ENCODE results near the gene TMEM115.
A peak's percentile ranks its signal among the peaks of the same experiment; 100 is the strongest.

Gene TMEM115

DNA sequence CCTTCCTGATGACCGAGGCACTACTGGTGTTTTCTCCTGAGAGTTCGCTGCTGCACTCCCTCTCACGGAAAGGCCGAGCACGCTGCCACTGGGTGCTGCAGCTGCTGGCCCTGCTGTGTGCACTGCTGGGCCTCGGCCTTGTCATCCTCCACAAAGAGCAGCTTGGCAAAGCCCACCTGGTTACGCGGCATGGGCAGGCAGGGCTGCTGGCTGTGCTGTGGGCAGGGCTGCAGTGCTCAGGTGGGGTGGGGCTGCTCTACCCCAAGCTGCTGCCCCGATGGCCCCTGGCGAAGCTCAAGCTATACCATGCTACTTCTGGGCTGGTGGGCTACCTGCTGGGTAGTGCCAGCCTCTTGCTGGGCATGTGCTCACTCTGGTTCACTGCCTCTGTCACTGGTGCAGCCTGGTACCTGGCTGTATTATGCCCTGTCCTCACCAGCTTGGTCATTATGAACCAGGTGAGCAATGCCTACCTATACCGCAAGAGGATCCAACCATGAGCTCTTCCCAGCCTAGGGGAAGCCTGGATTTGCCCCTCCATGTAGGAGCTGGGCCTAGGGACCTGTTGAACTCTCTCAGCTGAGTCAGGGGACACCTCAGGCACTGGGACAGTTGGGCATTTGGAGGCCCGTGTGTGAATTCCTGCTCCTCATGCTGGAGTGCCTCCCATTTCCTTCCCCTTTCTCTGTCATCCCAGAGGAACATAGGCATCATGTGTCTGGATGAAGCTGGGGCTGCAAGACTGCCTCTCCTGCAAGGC, 5.9 kb downstream of the TMEM115 start:
- DNase-seq (ENCODE audit: low read depth, low spot score): no peak

- no peak for DNase-seq (ENCODE audit: low read depth, low spot score)
Observed at GRCh38 chr3:50352781-50353180, 6.5 kb downstream of the TMEM115 start.

DNA sequence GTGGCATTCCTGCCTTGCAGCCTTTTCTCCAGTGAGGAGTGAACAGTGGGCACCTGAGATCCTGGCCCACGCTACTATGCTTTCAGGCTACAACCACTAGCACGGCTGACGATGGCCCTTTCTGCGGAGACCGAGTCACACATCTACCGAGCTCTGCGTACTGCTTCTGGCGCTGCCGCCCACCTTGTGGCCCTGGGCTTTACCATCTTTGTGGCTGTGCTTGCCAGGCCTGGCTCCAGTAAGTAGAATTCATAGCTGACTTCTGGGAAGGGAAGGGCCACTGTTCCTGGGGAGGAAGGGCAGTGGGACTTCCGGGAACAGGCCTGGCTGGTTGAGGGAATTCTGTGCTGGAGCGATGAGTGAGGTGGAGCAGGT, 8.0 kb downstream of the TMEM115 start:
- DNase-seq (ENCODE audit: low read depth, low spot score): no peak

- peak; percentile 100 for DNase-seq (ENCODE audit: low read depth, low spot score)
Observed at GRCh38 chr3:50350527-50351322, 8.6 kb downstream of the TMEM115 start, which contains the start of the genes CYB561D2 and NPRL2. CYB561D2 (plus strand) TSS chr3:50350862; CDS start chr3:50351434, 572 bp downstream. NPRL2 (minus strand) TSS chr3:50350775; CDS start chr3:50350652, 123 bp downstream.

- DNase-seq (ENCODE audit: low read depth, low spot score): no peak
Observed at GRCh38 chr3:50350213-50350526, 9.2 kb downstream of the TMEM115 start.

- DNase-seq (ENCODE audit: low read depth, low spot score): peak; percentile 57
Observed at GRCh38 chr3:50347187-50347813, 12.0 kb downstream of the TMEM115 start.

DNA sequence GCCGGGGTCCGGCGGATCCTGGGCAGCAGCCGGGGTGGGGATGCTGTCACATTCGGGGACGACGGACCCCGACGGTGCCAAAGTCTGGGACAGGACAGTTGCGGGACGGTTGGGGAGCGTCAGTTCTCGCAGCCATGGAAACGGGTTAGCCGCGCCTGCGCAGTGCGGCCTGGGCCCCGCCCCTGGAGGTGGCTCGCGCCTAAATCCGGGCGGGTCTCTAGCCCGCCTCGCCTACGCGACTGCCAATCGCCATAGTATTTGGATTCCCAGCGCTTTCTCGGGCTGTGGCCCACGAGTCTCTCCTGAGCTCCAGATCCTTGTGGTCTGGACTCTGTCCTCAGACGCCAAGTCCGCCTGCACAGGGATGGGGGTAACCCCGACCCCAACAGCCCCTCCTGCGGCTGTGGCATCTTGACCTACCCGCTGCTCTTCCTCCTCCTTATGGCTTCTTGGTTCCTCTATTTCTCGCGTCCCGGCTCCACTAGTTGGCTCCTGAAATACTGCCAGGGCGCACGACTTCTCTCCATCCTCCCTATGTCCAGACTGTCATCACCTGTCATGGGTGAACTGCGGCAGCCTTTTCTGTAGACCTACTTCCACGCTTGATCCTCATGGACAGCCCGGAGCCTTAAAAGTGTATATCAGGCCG, 13.6 kb downstream of the TMEM115 start, which contains the start of gene ZMYND10:
Gene ZMYND10 (minus strand): TSS at position 147 of the 649 bp plus-strand sequence. CDS start 153 bp downstream, outside the sequence.
- DNase-seq (ENCODE audit: low read depth, low spot score): peak; percentile 43

- no peak for DNase-seq (ENCODE audit: low read depth, low spot score)
Observed at GRCh38 chr3:50345008-50345407, 14.3 kb downstream of the TMEM115 start.

GRCh38 chr3:50342813-50343633, 16.3 kb downstream of the TMEM115 start:
- no peak for DNase-seq (ENCODE audit: low read depth, low spot score)

GRCh38 chr3:50341996-50342650, 17.2 kb downstream of the TMEM115 start:
- DNase-seq (ENCODE audit: low read depth, low spot score): no peak

DNA sequence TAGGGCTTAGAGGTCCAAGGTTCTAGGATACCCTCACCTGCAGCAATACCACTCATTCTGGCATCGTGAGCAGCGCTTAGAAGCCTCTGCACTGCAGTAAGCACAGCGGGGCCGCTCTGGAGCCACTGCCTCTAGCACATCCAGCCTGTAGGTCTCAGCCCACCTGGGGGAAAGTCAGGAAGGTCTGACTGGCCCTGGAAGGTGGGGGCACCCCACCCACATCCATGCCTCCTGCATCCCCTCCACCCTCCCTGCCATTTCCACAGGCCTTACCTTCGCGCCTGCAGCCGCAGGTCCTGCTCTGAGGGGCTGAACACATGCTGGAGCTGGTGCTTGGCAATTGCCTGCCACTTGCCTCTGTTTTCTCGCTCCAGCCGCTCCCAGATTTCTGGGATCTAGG, 17.8 kb downstream of the TMEM115 start:
- no peak for DNase-seq (ENCODE audit: low read depth, low spot score)

DNA sequence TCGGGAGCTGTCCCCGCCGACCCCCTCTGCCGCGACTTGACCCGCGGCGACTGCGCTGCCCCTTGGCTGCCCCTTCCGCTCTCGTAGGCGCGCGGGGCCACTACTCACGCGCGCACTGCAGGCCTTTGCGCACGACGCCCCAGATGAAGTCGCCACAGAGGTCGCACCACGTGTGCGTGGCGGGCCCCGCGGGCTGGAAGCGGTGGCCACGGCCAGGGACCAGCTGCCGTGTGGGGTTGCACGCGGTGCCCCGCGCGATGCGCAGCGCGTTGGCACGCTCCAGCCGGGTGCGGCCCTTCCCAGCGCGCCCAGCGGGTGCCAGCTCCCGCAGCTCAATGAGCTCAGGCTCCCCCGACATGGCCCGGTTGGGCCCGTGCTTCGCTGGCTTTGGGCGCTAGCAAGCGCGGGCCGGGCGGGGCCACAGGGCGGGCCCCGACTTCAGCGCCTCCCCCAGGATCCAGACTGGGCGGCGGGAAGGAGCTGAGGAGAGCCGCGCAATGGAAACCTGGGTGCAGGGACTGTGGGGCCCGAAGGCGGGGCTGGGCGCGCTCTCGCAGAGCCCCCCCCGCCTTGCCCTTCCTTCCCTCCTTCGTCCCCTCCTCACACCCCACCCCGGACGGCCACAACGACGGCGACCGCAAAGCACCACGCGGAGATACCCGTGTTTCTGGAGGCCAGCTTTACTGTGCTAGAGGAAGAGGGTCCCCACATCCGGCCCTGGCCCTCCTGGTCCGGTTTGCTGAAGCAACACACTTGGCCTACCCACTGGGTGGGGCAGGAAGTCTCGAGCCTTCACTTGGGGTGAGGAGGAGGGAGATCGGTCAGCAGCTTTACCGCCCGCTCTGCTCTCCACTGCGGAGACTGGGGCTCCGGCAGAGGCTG, 18.6 kb downstream of the TMEM115 start, which contains the start of gene RASSF1:
Gene RASSF1 (minus strand): TSS at position 389 of the 882 bp plus-strand sequence. CDS start 31 bp downstream, at position 358.
- DNase-seq (ENCODE audit: low read depth, low spot score): no peak

- DNase-seq (ENCODE audit: low read depth, low spot score): no peak
Observed at GRCh38 chr3:50340147-50340447, 19.2 kb downstream of the TMEM115 start.

GRCh38 chr3:50339485-50340146, 19.7 kb downstream of the TMEM115 start:
- no peak for DNase-seq (ENCODE audit: low read depth, low spot score)

DNA sequence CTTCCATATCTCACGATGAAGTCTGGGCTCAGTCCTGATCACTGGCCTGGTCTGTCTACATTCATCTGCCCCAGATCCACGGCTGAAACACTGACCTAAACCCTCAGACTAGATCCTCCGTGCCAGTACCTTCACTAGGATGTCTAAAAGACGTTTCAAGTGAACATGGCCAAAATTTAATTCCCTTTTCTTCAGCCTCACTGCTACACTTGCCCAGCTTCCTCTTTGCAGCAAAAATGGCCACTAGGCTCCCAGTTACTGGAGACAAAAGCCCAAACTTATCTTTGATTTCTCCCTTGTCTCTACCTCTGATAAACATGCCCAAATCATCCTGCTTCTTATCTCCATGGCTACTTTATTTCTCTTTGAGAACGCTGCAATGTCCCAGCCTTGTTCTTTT, 20.4 kb downstream of the TMEM115 start:
- DNase-seq (ENCODE audit: low read depth, low spot score): no peak

DNA sequence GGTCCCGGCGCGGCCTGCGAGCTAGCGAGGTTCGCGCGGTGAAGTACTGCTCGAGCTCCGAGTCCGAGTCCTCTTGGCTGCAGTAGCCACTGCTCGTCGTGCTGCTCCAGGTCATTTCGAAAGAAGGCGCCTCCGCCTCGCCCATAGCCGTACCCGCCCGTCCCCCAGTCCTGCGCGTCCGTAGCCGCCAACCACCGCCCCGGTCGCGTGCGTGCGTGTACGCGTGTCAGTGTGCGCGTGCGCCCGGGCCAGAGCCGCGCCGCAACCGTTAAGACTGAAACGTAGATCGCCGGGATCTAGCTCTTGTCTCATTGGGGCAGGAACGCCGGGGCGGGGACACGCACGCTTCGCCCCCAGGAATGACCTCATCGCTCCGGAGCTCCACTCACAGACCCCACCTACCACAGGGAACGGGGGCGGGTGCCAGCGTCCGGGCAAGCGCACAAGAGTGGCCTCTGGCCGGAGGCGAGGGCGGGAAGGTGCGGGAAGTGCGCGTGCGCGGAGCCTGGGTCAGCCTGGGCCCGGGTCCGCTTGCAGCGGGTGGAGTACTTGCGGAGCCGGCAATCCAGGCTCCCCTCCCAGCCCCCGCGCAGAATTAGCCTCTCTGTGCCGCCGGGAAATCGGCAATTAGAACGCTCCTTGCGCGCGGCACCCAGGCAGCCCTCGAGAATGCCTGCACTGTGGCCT, 22.0 kb downstream of the TMEM115 start:
- peak; percentile 86 for DNase-seq (ENCODE audit: low read depth, low spot score)

DNA sequence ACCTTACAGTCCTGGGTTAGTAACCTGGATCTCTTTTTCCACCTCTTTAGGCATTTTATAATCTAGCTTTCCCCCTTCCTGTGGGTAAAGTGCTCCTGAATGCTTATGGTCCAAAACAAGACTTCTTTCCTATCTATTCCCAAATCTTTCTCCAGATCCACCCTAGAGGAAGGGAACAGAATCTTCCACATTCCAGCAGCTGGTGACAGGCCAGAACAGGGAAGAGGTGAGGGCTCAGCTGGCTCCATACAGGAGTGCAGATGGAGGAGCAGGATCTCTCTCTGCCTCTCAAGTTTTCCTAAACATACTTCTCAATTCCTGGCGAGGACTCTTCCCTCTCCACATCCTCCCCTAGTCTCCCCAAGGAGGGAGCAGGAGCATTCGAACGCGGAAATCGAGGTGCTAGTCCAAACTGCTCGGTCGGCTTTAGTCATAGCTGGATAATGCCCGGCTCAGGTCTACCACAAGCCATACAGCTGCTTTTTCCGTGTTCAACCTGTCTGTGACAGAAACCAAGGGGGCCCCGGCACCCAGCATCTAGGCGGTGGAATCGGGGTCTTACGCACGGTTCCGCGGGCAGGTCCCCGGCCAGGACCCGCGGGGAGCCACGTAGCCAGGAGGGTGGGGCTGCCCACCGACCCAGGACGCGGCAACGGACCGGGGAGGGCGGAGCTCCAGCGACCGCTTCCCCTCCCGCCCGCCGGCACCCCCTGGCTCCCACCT, 22.7 kb downstream of the TMEM115 start:
- no peak for DNase-seq (ENCODE audit: low read depth, low spot score)

Measured in activated CD4-positive, CD25-positive, alpha-beta regulatory T cell treated with anti-CD3 and anti-CD28 coated beads, Interleukin-2, amount 50 U/mL, for 16 hours (primary cell).